NB4 (cell line): Measurements from ENCODE around the gene TMCO6.
"Not testable (repeated sequence)": the region's sequence is repeated elsewhere in the genome, so short reads cannot be mapped to it uniquely, and the experiment has no call there.

Experiments used
- DNase-seq: peaks from one replicate; pipeline ENCODE4 v3.0.0; 2010; ENCODE audit warnings: low read depth
- H3K4me3 ChIP-seq: one replicate; pipeline ENCODE4 v1.5.1; 2011; ENCODE audit warnings: mild to moderate bottlenecking, low read depth, low read length, moderate library complexity
- MAX ChIP-seq: IDR thresholded peaks from 2 replicates; pipeline ENCODE4 v1.6.1; 2011; ENCODE audit warnings: low read depth, low read length
- MYC ChIP-seq: IDR thresholded peaks from 2 replicates; pipeline ENCODE4 v1.6.1; 2011; ENCODE audit warnings: low read depth, low read length
- POLR2A ChIP-seq: IDR thresholded peaks from 2 replicates; pipeline ENCODE4 v1.6.1; 2011; ENCODE audit warnings: mild to moderate bottlenecking; ENCODE audit not compliant: insufficient read length; ENCODE audit errors: extremely low read depth
- TF ChIP-seq, protein P1 (sequence below): IDR thresholded peaks from one replicate; pipeline ENCODE4 v1.5.1; 2012; ENCODE audit warnings: low read depth, low read length

TMCO6 gene

GRCh38 chr5:140596321-140596741, 42.9 kb upstream of the TMCO6 start:
- no peak overlapping the region for H3K4me3 ChIP-seq
- TF ChIP-seq MYC = no peak
- TF ChIP-seq, protein P1, sequence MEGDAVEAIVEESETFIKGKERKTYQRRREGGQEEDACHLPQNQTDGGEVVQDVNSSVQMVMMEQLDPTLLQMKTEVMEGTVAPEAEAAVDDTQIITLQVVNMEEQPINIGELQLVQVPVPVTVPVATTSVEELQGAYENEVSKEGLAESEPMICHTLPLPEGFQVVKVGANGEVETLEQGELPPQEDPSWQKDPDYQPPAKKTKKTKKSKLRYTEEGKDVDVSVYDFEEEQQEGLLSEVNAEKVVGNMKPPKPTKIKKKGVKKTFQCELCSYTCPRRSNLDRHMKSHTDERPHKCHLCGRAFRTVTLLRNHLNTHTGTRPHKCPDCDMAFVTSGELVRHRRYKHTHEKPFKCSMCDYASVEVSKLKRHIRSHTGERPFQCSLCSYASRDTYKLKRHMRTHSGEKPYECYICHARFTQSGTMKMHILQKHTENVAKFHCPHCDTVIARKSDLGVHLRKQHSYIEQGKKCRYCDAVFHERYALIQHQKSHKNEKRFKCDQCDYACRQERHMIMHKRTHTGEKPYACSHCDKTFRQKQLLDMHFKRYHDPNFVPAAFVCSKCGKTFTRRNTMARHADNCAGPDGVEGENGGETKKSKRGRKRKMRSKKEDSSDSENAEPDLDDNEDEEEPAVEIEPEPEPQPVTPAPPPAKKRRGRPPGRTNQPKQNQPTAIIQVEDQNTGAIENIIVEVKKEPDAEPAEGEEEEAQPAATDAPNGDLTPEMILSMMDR = no peak
- TF ChIP-seq POLR2A = no peak
- no peak for TF ChIP-seq MAX
- DNase-seq = no peak

DNA sequence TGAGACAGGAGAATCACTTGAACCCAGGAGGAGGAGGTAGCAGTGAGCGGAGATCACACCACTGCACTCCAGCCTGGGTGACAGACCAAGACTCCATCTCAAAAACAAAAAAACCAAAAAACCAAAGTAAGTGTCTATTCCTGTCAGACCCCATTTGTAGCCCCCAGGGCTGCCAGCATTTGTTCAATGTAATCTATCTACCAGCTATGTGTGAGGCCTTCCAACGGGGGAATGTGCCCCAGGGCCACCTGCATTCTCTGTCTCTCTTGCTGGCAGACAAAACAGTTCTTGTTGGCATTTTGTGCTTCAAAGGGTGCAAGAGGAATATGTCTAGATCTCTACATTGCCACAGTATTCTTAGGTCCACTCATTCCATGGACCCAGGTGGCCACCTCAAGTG, 40.4 kb upstream of the TMCO6 start:
- no peak overlapping the region for H3K4me3 ChIP-seq
- no peak for DNase-seq
- TF ChIP-seq MYC = no peak
- TF ChIP-seq MAX = no peak
- TF ChIP-seq, protein P1 = no peak
- no peak for TF ChIP-seq POLR2A

GRCh38 chr5:140600096-140600495, 39.2 kb upstream of the TMCO6 start:
- DNase-seq = no peak
- no peak for TF ChIP-seq POLR2A
- TF ChIP-seq, protein P1 = no peak
- no peak for TF ChIP-seq MAX
- H3K4me3 ChIP-seq = no peak overlapping the region

- DNase-seq = no peak
- TF ChIP-seq POLR2A (no peak), MAX (no peak), MYC (no peak)
- TF ChIP-seq, protein P1 = no peak
- no peak overlapping the region for H3K4me3 ChIP-seq
Measured at GRCh38 chr5:140602147-140602546, 37.1 kb upstream of the TMCO6 start.

- DNase-seq, H3K4me3 ChIP-seq: not testable (repeated sequence)
Measured at GRCh38 chr5:140603446-140603698, 35.9 kb upstream of the TMCO6 start.

DNA sequence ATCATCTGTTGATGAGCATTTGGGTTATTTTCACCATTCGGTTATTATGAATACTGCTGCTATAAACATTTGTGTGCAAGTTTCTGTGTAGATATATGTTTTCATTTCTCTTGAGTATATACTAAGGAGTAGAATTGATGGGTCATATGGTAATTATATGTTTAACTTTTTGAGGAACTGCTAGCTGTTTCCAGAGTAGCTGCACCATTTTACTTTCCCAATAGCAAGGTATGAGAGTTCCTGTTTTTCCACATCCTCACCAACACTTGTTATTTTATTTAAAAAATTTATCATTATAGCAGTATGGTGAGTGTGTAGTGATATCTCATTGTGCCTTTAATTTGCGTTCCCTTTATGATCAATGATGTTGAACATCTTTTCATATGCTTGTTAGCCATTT, 35.5 kb upstream of the TMCO6 start:
- H3K4me3 ChIP-seq = no peak overlapping the region
- TF ChIP-seq MAX (no peak), POLR2A (no peak), MYC (no peak)
- TF ChIP-seq, protein P1 = no peak
- DNase-seq = no peak
